Astrocyte (in vitro differentiated cells and primary cell): Measurements from ENCODE around the gene RUFY3.

Experiments used
- EZH2 ChIP-seq: IDR thresholded peaks from 2 replicates; pipeline ENCODE4 v1.6.1; 2012; ENCODE audit warnings: mild to moderate bottlenecking, low read length, inconsistent platforms; ENCODE audit not compliant: insufficient read depth
- TF ChIP-seq, protein P1 (sequence below): IDR thresholded peaks from 2 replicates; pipeline ENCODE4 v1.5.1; 2011; ENCODE audit warnings: low read depth, mild to moderate bottlenecking, inconsistent platforms, low read length, moderate library complexity; ENCODE audit not compliant: insufficient read depth

DNA sequence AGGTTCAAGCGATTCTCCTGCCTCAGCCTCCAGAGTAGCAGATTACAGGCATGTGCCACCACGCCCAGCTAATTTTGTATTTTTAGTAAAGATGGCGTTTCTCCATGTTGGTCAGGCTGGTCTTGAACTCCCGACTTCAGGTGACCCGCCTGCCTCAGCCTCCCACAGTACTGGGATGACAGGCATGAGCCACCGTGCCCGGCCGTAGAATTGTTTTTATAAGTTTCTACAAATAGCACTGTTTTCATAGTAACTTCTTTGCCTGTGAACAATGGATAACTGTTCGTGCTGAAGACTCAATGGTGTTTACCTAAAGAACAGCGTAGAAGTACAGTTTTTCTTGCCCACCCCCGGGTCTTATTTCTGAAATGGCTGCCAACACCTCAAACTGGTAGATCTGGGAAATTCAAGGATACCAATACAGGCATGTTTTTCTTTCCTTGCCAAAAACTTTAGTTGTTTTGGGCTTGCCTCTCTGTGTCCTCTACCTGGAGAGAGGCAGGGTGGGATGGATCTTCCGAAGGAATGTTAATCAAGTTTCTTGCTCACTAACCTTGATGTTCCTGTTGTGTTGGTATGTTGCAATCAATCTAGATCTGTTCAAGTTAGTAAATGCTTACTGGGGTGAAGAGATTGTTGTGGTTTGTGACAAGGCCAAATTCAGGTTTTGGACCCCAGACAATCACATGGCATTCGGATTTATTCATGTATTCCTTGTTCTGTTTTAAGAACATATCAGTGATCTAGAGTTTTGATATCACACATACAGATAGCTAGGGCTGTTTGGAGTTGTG, 2.8 kb upstream of the RUFY3 start:
- TF ChIP-seq, protein P1, sequence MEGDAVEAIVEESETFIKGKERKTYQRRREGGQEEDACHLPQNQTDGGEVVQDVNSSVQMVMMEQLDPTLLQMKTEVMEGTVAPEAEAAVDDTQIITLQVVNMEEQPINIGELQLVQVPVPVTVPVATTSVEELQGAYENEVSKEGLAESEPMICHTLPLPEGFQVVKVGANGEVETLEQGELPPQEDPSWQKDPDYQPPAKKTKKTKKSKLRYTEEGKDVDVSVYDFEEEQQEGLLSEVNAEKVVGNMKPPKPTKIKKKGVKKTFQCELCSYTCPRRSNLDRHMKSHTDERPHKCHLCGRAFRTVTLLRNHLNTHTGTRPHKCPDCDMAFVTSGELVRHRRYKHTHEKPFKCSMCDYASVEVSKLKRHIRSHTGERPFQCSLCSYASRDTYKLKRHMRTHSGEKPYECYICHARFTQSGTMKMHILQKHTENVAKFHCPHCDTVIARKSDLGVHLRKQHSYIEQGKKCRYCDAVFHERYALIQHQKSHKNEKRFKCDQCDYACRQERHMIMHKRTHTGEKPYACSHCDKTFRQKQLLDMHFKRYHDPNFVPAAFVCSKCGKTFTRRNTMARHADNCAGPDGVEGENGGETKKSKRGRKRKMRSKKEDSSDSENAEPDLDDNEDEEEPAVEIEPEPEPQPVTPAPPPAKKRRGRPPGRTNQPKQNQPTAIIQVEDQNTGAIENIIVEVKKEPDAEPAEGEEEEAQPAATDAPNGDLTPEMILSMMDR, result no peak
- TF ChIP-seq EZH2, result no peak
